Activated CD8-positive, alpha-beta T cell treated with anti-CD3 and anti-CD28 coated beads for 36 hours (primary cell): ENCODE measurements around the gene DDX5. TPM values are rescaled to one million over a fixed set of nuclear protein-coding genes. Genes with fewer than 3 reads are reported as not detected.
"Not testable (repeated sequence)": the region's sequence is repeated elsewhere in the genome, so short reads cannot be mapped to it uniquely, and the experiment has no call there.

Experiments
- ATAC-seq: fragments of 200-7000 bp; cut with Tn5 transposase; one replicate; pipeline ENCODE4 v1.10.0; 2021; ENCODE audit warnings: mild to moderate bottlenecking, moderate library complexity
- CTCF ChIA-PET: fragments of 350-600 bp; sonication (Branson Sonifier 250); formaldehyde crosslinking; loops from one replicate; lab custom pipeline; 2021; ENCODE audit warnings: antibody characterized with exemption; lab: Charles Lee
- POLR2A ChIA-PET: fragments of 350-600 bp; sonication (Branson Sonifier 250); formaldehyde crosslinking; loops from one replicate; lab custom pipeline; 2021; ENCODE audit warnings: antibody characterized with exemption; lab: Charles Lee
- DNase-seq: peaks from one replicate; pipeline ENCODE4 v3.0.0-alpha.2; 2020
- H3K27ac Mint-ChIP-seq: one replicate; pipeline ENCODE4 v1.8.0; 2021; ENCODE audit warnings: mild to moderate bottlenecking, mixed read lengths
- H3K27me3 Mint-ChIP-seq: one replicate; pipeline ENCODE4 v1.8.0; 2021; ENCODE audit warnings: mixed read lengths
- H3K36me3 Mint-ChIP-seq: one replicate; pipeline ENCODE4 v1.8.0; 2021; ENCODE audit warnings: low read depth, mixed read lengths
- H3K4me1 Mint-ChIP-seq: one replicate; pipeline ENCODE4 v1.8.0; 2021; ENCODE audit warnings: low read depth, mixed read lengths
- H3K4me3 Mint-ChIP-seq: one replicate; pipeline ENCODE4 v1.8.0; 2021; ENCODE audit warnings: mild to moderate bottlenecking, moderate library complexity, mixed read lengths
- H3K9me3 Mint-ChIP-seq: one replicate; pipeline ENCODE4 v1.8.0; 2021; ENCODE audit warnings: mixed read lengths
- intact Hi-C: fragments of 100-400 bp; cut with micrococcal nuclease; formaldehyde crosslinking; loops from one replicate; pipeline ENCODE4 v1.10.0; 2022
- total RNA-seq, 2 experiments: library from RNA; stranded (reverse); gene quantifications; one replicate each; pipeline ENCODE4 v1.2.3, GENCODE V29; 2021
- TF ChIP-seq, protein P1 (sequence below): fragments of 200-600 bp; IDR thresholded peaks from one replicate; pipeline ENCODE4 v1.8.0; 2022; ENCODE audit warnings: antibody characterized with exemption, mild to moderate bottlenecking

DDX5 gene
- total RNA-seq, 2 experiments from 2014 or later: 632 to 668 TPM

DNA sequence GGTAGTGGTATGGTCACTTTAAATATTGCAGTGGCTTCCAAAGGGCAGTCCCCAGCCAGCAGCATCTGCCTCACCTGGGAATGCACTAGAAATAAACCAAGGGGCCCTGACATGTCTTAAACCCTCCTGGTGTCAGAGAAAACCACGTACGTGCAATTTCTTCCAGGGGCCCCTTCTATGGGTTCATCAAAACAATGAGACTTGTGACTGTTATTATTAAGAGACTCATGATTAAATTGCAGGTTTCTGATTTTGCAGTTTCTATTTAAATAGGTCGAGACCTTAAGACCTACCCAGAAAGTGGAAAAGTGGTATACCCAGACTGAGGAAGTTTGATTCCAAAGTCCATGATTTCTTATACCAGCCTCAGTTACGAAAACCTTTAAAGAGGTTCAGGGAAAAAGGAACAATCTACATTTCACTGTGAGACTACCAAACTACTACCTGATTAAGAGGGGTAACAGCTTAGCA, 8.5 kb downstream of the DDX5 start:
- intact Hi-C loops: no loop called here
- Mint-ChIP-seq H3K9me3 (no peaks in the 10 kb centered on the region), H3K36me3 (peaks cover 80% of the 10 kb centered on the region), H3K4me3 (peak overlapping the region; percentile 100), H3K27ac (peak overlapping the region; percentile 97), H3K27me3 (no peaks in the 10 kb centered on the region), H3K4me1 (peaks cover 63% of the 10 kb centered on the region)
- TF ChIP-seq, protein P1, sequence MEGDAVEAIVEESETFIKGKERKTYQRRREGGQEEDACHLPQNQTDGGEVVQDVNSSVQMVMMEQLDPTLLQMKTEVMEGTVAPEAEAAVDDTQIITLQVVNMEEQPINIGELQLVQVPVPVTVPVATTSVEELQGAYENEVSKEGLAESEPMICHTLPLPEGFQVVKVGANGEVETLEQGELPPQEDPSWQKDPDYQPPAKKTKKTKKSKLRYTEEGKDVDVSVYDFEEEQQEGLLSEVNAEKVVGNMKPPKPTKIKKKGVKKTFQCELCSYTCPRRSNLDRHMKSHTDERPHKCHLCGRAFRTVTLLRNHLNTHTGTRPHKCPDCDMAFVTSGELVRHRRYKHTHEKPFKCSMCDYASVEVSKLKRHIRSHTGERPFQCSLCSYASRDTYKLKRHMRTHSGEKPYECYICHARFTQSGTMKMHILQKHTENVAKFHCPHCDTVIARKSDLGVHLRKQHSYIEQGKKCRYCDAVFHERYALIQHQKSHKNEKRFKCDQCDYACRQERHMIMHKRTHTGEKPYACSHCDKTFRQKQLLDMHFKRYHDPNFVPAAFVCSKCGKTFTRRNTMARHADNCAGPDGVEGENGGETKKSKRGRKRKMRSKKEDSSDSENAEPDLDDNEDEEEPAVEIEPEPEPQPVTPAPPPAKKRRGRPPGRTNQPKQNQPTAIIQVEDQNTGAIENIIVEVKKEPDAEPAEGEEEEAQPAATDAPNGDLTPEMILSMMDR: no peak
- ChIA-PET CTCF (interaction anchor here (1.3 to 7.0 kb wide), 6 partner anchors 8 to 158 kb away, joined by 3 to 56 read pairs (median 9); partner anchors contain the start of genes CEP95 and DDX5), POLR2A (interaction anchor here (0.8 to 5.2 kb wide), 9 partner anchors 8 to 350 kb away, joined by 3 to 143 read pairs (median 11); partner anchors contain the start of genes CEP95 and DDX5)
- DNase-seq (no peak), ATAC-seq (no peak)

DNA sequence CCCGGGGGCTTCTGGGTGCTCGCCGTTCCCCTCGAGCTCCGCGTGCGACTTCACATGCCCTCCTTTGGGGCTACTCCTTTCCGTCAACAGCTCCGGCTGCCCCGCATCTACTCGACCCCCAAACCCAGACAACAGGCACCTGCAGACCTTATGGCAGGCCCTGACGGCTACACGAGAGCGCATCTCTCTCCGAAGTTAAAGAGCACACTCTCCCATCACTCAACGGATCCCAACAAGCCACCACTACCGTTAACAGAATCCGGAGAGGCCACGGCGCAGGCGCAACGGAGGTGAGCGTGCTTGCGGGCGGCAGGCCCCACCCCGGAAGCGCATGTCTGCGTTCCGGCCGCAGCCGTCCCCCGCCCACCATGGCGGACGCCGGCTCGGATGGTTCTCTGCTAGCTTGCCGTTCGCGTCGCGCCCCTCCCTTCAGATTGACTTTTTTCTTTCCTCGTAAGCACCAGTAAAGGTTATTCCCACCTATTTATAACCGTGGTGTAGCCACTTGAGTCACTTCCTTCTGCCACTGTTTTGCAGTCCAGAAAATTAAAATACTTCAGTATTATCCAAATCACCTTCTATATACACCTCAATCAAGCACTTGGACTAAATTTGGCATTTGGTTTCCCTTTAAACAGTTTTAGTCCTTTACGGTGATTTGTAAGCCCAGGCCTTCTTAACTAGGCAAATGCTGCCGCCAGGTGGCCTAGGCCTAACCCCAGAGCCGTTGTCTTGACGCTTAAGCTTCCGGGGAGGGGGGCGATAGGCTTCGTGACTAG, 9.1 kb downstream of the DDX5 start, which contains the start of gene POLG2:
Gene POLG2, minus strand, starts transcription at position 269 of the 779 bp plus-strand sequence. Its CDS starts 86 bp downstream, at position 183.
- peak within 1 kb of the TSS; percentile 97 for H3K27ac Mint-ChIP-seq
- POLR2A ChIA-PET: interaction anchor here (0.6 to 5.2 kb wide), 11 partner anchors 9 to 349 kb away, joined by 3 to 143 read pairs (median 5); partner anchors contain the start of genes CEP95 and DDX5

DNA sequence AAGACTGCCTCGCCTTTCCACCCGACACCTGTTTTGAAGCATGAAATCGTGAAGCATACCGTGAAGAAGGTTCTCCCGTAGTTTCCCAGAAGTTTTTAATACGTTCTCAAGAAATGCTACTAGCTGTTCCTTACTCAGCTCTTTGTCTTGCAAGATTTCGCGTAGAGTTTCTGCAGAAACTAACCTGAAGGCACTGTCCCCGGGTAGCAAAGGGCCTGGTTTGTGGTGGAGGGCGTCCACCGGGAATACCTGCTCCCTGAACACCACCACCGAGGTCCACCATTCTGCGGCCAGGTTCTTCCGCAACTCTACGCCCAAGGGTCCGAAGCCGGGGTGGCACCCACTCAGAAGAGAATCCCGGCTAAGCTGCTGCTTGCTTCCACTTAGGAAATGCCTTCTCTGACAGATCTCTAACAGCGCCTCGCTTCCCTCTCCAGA, 9.7 kb downstream of the DDX5 start:
- TF ChIP-seq, protein P1: no peak
- POLR2A ChIA-PET: interaction anchor here (0.6 to 5.2 kb wide), 7 partner anchors 10 to 154 kb away, joined by 3 to 143 read pairs (median 11); partner anchors contain the start of genes CEP95 and DDX5
- H3K27me3 Mint-ChIP-seq: no peaks in the 10 kb centered on the region
- DNase-seq (no peak), ATAC-seq (no peak)
- CTCF ChIA-PET: interaction anchor here (0.6 to 7.0 kb wide), 8 partner anchors 9 to 153 kb away, joined by 3 to 56 read pairs (median 6); partner anchors contain the start of genes CEP95 and DDX5
- peaks cover 56% of the 10 kb centered on the region for H3K4me1 Mint-ChIP-seq
- intact Hi-C loops: no loop called here
- no peaks in the 10 kb centered on the region for H3K9me3 Mint-ChIP-seq
- H3K36me3 Mint-ChIP-seq: peaks cover 77% of the 10 kb centered on the region
- peak overlapping the region; percentile 100 for H3K4me3 Mint-ChIP-seq
- H3K27ac Mint-ChIP-seq: peak overlapping the region; percentile 97

More for the DNA sequence above, 9.1 kb downstream of the DDX5 start, which contains the start of gene POLG2:
- CTCF ChIA-PET: interaction anchor here (0.6 to 7.0 kb wide), 9 partner anchors 9 to 158 kb away, joined by 3 to 56 read pairs (median 3); partner anchors contain the start of genes CEP95 and DDX5
- Mint-ChIP-seq H3K4me1 (peaks cover 61% of the 10 kb centered on the region), H3K27me3 (no peaks in the 10 kb centered on the region), H3K36me3 (peaks cover 78% of the 10 kb centered on the region), H3K9me3 (no peaks in the 10 kb centered on the region), H3K4me3 (peak within 1 kb of the TSS; percentile 100)
- intact Hi-C loops: no loop called here
- peak; percentile 97 for DNase-seq
- TF ChIP-seq, protein P1: peak; percentile 69
- peak; percentile 83 for ATAC-seq

DNA sequence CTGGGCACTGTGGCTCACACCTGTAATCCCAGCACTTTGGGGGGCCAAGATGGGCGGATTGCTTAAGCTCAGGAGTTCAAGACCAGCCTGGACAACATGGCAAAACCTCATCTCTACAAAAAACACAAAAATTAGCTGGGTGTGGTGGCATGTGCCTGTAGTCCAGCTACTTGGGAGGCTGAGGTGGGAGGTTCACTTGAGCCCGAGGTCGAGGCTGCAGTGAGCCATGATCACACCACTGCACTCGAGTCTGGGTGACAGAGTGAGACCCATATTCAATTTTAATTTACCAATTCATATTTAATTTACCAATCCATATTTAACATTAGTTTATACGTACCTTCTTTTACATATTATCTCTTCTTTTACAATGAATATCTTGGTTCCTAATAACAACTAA, 10.8 kb downstream of the DDX5 start:
- POLR2A ChIA-PET: interaction anchor here (5.2 kb wide), 1 partner anchor 11 kb away, joined by 143 read pairs; the partner anchor contains the start of genes CEP95 and DDX5
- H3K27me3 Mint-ChIP-seq, DNase-seq, intact Hi-C loops, ATAC-seq, H3K27ac Mint-ChIP-seq, H3K9me3 Mint-ChIP-seq: not testable (repeated sequence)
- Mint-ChIP-seq H3K4me1 (peaks cover 45% of the 10 kb centered on the region), H3K36me3 (peaks cover 75% of the 10 kb centered on the region), H3K4me3 (peak overlapping the region; percentile 100)
- CTCF ChIA-PET: interaction anchor here (4.8 to 7.0 kb wide), 3 partner anchors 10 to 154 kb away, joined by 32 to 56 read pairs (median 33); partner anchors contain the start of genes CEP95 and DDX5

DNA sequence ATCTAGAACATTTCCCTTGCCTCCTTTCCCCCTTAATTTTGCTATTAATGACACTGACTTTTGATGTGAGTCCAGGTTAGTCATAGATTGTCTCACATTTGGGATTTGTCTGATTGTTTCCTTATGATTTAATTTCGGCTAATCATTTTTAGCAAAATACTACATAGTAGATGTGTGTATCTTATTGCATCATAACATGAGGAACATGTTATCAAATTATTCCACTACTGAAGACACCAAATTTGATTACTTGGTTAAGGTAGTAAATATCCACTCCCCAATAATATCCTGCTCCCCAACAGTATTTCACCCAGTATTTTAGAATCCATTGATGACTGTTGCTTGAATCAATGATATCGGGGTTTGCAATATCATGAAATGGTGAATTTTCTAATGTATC, 12.0 kb downstream of the DDX5 start:
- ChIA-PET CTCF (interaction anchor here (4.8 to 7.0 kb wide), 3 partner anchors 12 to 155 kb away, joined by 32 to 56 read pairs (median 33); partner anchors contain the start of genes CEP95 and DDX5), POLR2A (interaction anchor here (5.2 kb wide), 1 partner anchor 12 kb away, joined by 143 read pairs; the partner anchor contains the start of genes CEP95 and DDX5)
- ATAC-seq (no peak), DNase-seq (no peak)
- no peaks in the 10 kb centered on the region for H3K9me3 Mint-ChIP-seq
- peaks cover 38% of the 10 kb centered on the region for H3K4me1 Mint-ChIP-seq
- H3K4me3 Mint-ChIP-seq: peak overlapping the region; percentile 100
- H3K27ac Mint-ChIP-seq: peak overlapping the region; percentile 37
- TF ChIP-seq, protein P1: no peak
- no peaks in the 10 kb centered on the region for H3K27me3 Mint-ChIP-seq
- peaks cover 68% of the 10 kb centered on the region for H3K36me3 Mint-ChIP-seq
- intact Hi-C loops: loop anchor here (5.0 kb wide), 1 partner anchor 72 kb away; no protein-coding TSS in a partner anchor
